HCEC 1CT (cell line): ENCODE data around the gene KDELR3.

Source experiments
- DNase-seq: peaks from one replicate; pipeline ENCODE4 v3.0.0-alpha.2; 2017

Gene KDELR3

DNA sequence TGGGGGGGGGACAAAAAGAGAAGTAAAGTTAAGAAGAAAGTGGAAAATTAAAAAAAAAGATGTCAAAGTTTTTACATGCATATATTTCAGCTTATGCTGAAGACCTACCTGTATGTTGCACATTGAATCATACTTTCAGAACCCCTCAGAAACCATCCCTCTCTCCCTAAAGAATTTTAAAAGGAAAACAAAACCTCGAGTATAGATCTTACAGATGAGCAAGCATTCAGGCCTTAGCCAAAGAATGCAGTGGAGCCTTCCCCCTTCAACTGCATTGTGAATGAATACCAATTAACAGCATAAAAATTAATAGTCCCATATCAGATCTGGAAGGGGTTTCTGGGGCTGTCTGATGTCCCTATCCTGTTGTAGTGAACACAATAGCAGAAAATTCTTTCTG lies 16.3 kb downstream of the KDELR3 start:
- no peak for DNase-seq

DNA sequence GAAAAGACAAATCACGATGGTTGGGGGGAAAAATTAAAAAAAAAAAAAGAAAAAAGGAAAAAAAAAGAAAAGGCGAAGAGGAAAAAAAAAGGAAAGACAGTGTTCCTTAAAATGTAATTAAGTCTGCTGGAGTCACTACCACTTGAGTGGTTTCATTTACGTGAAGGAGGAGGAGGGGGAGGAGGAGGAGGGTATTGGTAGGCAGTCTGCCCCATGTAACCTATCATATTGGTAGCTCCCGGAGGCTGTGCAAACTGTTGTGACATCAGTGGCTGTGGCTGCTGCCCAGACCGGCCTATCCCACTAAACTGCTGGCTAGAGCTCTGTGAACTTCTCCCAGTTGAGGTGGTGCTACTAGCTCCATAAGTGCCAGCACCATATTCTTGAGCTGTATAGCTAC lies 17.9 kb downstream of the KDELR3 start:
- no peak for DNase-seq

DNA sequence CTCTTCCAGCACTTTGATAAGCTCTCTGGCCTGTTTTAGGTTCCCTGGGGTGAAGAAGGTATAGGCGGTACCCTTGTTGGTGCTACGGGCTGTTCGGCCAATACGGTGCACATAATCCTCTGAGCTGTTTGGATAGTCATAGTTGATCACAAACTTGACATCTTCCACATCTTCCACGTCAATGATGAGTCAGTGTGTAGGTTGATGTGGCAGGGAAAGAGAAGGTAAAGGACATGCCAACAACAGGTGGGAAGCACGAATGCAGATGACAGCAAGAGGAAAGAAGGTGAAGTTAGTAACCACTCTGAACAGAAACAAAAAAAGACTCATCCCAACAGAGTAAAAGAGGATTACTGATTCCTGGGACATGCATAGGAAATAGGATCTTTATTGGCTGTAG lies 20.1 kb downstream of the KDELR3 start:
- no peak for DNase-seq

DNA sequence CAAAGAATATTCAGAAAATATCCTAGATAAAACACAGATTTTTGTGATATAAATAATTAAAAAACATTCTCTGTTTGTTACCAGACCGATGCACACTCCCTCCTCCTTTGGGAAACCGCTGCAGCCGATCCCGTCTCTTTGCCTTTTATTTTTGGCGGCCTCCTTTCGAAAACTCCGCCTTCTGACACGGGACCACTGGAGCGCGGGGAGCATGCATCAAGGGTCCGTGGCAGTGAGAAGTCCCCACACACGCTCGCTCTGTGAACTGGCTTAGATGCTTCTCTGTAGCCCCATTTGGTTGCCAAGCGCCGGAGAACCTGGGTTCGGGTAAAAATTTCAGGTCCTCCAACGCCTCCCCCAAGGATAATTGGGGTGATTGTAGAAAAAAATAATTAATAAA lies 21.2 kb downstream of the KDELR3 start:
- DNase-seq = no peak

DNA sequence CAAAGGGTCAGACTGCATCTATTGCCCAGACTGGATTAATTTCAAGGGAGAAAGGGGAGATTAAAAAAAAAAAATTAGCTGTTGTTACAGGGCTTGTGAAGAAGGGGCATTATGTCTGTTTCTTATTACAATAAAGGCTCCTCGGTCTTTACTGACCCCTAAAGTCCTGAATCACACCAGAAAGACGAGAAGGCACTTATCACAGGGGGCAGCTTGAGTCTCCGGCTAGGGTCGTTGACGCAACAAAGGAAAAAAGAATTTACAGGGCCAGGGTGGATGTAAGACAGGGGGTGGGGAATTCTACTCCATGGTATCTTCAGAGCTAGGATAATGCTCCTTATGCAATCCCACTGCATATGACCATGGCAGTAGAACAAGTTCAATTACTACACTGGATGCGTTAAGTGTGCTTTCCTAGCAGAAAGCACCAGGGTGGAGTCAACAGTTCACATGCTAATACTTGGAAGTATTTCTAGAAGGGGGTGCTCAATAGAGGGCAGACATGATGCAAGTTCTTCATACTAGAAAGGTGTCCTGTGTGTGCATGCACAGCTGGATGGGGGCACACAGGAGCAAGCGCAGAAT lies 21.8 kb downstream of the KDELR3 start:
- no peak for DNase-seq

DNA sequence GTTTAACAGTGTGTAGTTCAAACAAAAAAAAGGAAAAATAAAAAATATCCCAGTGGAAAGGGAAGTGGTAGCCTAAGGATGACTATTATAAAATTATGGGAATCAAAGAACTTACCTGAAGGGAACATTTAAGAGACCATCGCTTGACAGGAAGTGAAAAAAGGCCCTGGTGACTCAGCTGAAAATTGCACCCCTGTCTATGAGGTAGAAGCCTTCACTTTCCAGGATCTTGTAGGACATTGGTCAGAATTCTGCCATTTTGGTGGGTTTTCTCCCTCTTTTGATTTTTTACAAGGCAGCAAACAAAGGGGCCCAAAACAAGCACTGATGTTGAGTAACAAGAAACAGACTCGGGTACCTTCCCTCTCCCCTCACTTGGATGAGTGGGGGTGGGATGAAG lies 22.6 kb downstream of the KDELR3 start:
- DNase-seq = no peak

DNA sequence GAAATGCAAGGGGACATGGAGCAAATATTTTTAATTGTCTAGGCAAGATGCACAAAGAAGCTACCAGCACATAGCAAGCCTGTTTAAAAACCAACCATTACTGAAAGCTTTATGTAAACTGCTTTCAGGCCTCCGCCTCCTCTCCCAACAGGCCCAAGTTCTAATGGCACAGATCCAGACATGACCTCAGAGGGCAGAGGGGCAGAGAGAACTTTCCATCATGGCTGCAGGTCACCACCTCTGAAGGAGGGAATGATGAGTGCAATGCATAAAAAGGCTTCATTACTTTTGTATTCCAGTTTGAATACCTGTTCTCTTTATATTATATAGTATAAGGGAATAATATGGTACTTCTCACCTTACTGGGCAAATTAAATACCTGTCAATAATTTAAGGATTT lies 23.0 kb downstream of the KDELR3 start:
- peak; percentile 40 for DNase-seq

DNA sequence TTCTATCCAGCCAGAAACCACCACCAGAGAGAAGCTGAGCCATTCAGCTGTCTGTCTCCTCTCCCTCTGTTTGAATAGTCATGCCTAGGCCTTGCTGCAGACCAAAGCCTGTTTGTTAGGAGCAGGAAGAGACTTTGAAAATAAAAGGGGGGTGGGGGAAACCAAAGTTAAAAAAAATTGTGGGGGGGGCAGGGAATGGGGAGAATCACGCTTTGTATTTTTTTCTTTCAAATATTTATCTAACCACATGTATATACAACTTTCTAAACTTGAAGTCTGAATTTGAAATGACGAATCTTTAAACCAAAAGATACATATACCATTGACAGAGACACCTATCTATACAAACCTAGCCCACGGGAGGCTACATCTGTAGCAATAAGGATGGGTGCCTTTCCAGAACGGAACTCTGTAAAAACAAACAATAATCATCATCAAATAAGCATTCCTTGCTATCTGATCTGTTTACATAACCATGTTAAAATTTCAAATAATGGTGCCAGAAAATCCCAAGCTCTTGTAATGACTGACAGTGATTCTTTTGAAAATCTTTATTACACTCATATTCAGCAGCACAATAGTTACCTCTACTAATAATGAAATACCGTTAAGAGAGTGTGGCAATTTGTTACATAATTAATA lies 23.9 kb downstream of the KDELR3 start:
- no peak for DNase-seq

DNA sequence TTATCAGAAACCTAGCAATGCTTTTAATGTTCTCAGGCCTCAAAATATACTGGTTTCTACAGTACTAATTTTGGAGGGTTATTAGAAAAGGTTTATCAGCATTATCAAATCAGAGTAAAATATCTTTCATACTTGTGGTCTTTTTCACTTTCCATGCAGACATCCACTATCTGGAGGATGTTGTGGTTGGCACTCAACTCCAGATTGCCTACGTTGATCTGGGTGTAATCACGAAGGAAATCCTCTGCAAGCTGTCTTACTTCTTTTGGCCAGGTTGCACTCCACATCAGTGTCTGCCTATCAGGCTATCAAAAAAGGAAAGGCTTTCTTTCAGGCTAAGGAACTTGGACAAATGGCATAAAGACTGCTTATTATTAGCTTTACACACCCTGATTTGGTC lies 26.6 kb downstream of the KDELR3 start:
- DNase-seq = no peak

DNA sequence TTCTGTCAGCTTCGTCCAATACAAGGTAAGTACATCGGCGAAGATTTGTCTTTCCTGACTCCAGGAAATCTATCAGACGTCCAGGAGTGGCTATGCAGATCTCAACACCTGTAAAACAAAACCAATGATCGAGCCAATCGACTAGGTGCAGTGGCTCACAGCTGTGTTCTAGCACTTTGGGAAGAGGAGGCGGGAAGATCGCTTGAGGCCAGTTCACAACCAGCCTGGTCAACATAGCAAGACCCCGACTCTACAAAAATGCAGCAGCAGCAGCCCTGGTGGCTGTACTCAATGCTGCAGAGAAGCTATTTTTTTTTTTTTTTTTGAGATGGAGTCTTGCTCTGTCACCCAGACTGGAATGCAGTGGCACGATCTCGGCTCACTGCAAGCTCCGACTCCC lies 27.0 kb downstream of the KDELR3 start:
- no peak for DNase-seq

DNA sequence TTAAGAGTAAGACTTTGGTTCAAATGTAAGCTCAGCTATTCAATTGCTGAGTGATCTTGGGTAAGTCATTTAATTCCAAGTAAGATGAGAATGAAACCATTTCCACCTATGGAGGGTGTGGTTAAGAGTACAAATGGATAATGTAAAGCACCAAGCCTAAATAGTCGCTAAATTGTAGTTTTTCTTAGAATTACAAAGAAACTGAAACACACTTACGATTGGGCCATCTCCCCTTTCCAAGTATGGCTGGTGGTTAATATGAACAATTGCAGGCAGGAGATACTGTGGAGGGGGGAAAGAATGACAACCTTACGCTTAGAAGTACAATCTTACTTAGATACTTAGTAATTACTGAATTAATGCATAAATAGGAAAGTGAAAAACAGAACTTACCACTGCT lies 30.0 kb downstream of the KDELR3 start:
- DNase-seq = no peak

DNA sequence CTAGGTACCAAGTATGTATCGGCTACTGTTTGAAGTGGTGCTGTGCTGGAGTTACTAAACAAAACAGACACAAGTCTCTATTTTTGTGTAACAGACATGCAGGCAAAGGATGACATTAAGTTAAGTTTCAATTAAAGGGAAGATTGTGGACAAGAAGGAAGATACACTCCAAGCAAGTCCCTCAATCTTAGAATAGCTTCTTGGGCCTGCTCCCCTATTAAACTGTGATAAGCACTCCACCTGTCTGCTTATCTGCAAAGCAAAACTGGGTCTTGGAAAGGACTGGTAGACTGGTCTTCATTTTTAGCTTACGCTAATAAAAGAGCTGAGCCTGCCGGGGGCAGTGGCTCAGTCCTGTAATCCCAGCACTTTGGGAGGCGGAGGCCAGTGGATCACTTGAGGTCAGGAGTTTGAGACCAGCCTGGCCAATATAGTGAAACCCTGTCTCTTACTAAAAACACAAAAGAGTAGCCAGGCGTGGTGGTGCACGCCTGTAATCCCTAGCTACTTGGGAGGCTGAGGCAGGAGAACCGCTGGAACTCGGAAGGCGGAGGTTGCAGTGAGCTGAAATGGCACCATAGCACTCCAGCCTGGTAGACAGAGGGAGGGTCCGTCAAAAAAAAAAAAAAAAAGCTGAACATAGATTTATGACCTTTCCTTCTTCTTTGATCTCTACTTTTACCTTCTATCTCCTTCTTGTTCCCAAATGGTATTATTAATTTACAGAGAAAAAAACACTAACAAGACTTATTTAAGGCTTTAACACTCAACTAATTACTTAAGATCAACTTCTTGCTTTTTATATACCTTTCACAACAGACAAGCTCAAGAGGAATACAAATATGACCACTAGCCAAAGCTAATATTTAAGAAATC lies 34.1 kb downstream of the KDELR3 start:
- DNase-seq = no peak

DNA sequence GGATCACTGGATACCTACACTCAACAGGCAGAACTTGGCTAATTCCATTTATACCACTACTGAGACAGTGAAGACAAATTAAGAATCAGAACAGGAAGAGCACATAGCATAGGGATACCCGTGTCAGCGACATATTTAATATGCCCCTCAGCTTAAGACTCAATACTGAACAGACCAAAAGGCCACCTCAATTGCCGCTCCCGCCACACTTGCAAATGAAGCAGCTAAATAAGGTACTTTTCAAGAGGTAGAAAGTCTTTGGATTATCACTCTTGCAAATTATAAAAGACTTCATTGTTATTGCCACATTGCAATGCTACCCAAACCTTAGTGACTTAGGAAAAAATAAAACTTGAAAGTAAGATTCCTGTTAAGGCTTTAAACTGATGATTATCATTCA lies 35.1 kb downstream of the KDELR3 start:
- no peak for DNase-seq

DNA sequence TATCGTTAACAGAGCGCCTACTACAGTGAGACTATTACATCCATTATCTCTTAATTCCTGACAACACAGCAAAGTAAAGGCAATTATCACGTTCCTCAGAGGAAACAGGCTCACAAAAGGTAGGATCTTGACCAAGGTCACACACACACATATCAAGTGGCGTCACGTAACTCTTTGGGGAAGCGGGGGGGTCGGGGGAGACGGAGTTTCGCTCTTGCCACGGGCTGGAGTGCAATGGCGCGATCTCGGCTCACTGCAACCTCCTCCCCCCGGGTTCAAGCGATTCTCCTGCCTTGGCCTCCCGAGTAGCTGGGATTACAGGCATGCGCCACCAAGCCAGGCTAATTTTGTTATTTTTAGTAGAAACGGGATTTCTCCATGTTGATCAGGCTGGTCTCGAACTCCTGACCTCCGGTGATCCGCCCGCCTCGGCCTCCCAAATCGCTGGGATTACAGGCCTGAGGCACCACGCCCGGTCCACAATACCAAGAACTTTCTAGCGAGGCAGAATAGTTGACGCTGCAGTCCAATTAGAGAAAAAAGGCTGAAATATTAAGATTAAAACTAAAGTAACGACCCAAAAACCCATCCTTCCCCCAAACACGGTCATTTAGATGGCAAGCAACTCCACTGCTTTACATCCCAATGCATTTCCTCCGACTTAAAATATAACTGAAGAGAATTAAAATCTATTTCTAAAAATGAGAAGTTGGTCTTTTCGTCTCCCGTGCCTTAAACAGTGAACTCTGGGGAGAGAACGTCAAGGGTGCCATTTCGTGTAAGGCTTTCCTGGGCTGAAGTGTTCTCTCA lies 37.0 kb downstream of the KDELR3 start:
- DNase-seq = peak; percentile 41

DNA sequence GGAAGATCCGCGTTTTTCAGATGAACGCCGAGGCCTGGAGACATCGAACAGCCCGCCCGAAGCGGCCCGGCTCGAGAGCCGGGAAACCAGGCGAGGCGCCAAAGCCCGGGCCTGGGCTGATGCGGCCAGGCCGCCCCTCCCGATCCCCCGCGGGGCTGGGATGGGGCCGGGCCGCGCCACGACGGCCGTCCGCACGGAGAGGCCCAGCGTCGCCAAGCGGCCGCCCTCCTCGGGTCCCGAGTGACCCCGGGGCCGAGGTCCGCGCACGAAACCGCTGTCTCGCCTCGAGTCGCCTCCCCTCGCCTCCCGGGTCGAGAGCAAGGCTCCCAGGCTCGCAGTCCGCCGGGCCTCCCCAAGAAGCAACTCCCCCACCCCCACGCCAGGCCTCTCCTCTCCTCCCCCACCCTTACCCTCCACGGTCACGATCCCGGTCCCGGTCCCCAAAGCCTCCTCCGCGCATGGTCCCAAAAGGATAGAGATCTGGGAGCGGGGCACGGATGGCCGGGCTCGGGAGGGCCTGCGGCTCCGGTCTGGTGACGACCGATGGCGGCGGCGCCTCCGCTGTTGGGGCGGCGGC lies 37.7 kb downstream of the KDELR3 start:
- DNase-seq = peak; percentile 56

DNA sequence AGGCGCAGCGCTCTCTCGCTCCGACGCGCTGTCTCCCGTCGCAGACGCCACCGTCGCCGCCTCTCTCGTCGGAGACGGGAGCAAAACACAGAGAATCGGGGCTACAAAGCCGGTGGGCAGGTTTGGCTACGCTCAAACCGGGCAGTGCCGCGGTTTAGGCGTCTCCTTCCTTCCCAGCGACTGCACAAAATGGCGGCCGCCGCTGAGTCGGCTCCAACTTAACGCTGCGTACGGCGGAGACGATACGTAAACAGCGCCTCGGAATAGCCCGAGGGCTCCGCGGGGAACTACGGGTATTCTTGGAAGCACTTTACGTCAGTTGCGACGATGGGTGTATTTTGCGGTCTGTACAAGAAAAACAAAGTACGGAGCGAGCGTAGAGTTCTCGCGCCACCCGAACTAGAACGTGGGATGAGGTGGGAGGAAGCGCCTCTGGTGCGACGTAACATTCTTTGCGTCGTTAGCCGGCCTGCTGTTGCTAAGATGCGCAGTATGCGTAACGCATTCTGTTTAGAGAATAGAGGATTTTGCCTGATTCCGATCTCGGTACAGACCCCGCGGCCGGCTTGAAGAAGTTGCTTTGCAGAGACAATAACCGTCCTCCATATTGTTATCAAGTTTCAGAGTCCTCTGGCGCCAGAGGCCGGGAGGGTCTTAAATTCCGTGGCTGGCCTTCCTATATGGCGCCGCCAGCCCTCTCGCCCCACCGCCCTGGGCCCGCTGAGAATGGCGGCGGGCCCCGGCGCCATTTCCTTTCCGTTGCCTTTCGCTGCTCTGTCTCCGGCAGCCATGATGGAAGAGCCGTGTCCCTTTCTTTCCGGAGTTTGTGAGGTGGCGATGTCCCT lies 38.4 kb downstream of the KDELR3 start, which contains the start of gene DDX17:
TSS of gene DDX17 (minus strand) at position 194 of the 845 bp plus-strand sequence.
- DNase-seq = peak; percentile 87

DNA sequence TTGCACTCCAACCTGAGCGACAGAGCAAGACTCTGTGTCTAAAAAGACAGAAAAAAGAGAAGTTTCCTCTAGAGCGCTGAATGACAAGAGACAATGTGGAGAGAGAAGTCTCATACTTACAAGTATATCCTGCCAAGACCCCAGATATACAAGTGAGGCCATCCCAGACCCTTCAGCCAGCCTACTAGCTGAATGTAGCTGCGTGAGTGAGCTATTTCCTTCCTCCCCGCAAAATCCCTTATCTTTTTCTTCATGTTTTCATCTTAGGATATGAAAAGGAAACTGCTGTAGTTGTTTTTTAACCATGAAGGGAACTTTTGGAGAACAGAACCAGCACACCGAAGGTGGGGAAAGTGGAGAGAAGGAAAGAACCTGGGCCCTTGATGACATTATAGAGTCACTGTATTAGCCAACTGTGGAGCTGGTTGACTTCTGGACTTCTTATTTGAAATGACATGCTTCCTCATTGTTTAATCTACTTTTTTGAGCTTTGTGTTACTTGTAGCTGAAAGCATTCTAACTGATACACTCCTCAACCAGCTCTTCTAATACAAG lies 42.6 kb downstream of the KDELR3 start:
- DNase-seq = no peak

DNA sequence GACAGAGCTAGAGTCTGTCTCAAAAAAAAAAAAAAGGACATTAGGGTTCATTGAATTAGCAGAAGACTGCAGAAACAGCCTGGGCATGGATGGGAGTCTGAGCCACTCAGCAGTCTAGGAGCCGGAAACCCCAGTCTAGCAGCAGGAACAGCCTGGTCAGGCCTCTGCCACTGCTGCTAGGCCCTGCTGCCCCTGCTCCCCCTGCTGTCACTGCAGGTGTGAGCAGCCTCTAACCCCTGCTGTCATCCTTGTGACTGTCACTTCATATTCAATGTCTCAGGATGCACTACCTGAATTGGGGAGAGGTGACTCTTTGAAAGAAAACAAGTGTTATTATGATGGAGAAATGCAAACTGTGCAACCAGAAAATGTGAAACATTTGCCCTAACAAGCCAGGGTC lies 45.2 kb downstream of the KDELR3 start:
- no peak for DNase-seq

DNA sequence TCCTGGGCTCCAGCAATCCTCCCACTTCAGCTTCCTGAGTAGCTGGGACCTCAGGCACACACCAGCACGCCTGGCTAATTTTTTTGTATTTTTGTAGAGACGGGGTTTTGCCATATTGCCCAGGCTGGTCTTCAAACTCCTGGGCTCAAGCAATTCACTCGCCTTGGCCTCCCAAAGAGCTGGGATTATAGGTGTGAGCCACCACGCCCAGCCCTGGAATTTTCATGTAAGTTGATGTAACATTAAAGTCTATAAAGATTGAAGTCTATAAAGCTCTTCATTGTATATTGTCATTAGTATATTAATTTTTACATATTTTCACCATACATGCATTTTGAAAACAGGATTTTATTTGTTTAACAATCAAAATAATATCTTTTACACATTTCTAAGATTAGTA lies 50.7 kb downstream of the KDELR3 start:
- no peak for DNase-seq

DNA sequence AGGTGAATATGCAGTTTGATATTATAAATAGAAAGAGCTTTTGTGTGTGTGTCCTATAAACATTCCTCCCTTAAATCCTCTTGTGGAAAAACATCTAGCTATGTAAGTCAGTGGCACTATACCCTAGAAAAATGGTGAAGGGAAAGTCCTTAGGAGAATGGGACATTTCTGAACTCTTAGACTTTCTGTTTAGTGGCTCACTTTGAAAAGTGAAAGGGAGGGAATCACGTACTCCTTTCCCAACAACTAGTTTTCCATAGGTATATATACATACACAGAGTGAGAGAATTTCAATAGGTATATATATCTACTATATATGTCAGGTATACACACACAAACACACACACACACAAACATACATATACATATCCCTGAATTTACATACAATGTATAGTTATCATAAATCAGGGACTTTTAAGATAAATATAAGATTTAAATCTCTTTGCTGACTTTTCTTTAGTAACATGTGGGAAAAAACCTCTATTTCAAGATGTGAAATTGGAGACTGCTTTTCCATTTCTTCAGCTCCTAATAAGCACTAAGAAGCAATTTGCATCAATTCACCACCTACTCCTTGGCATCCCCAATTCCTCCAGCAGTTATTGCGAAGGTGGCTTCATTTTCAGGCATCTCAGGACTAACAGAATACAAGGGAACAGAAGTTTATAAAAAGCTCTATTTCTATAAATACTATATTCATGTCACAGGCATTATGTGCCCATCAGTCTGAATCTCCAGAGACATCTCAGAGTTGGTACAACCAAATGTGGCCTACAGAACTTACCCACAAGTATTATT lies 51.8 kb downstream of the KDELR3 start:
- no peak for DNase-seq

DNA sequence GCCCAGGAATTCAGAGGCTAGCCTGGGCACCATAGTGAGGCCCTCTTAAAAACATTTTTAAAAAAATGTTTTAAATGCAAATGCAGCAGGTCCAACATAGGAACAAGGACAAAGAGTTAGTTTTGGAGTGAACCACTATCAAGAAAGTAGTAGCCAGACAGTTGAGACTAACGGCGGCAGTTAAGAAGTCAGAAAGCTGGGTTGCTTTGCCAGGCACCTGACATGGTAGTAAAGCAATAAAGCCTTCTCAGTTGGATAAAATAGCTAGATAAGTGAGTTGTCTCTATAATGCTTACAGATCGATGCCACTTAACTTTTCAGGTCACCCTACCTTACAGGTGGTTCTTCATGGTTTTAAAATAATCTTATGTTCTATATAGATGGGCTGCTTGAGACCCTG lies 55.1 kb downstream of the KDELR3 start:
- no peak for DNase-seq
